GM23338 (cell line): Measurements from ENCODE around the gene ABCA1. TPM values are rescaled to one million over a fixed set of nuclear protein-coding genes. Genes with fewer than 3 reads are reported as not detected.

ENCODE experiments used
- ATAC-seq: fragments of 200-7000 bp; cut with Tn5 transposase; 3 replicates; pipeline ENCODE4 v1.9.1; 2020
- DNase-seq: peaks from one replicate; pipeline ENCODE4 v3.0.0-alpha.2; 2015; ENCODE audit warnings: low spot score
- H2AFZ ChIP-seq: fragments of 200-600 bp; sonication (generic); 2 replicates; pipeline ENCODE4 v1.8.0; 2016; ENCODE audit warnings: antibody characterized with exemption, mild to moderate bottlenecking, moderate library complexity
- H3F3A ChIP-seq: fragments of 200-600 bp; sonication (generic); replicated peaks from 2 replicates; pipeline ENCODE4 v1.8.0; 2017; ENCODE audit warnings: antibody characterized with exemption, mixed run types, low read depth
- H3K27ac ChIP-seq: fragments of 200-600 bp; sonication (generic); 2 replicates; pipeline ENCODE4 v1.6.1; 2016; ENCODE audit warnings: low read depth
- H3K27me3 ChIP-seq: fragments of 200-600 bp; sonication (generic); 2 replicates; pipeline ENCODE4 v1.8.0; 2016; ENCODE audit warnings: mild to moderate bottlenecking, mixed run types, moderate library complexity; ENCODE audit not compliant: insufficient read depth
- H3K36me3 ChIP-seq: fragments of 200-600 bp; sonication (generic); 2 replicates; pipeline ENCODE4 v1.8.0; 2016; ENCODE audit warnings: mild to moderate bottlenecking; ENCODE audit not compliant: insufficient read depth
- H3K4me1 ChIP-seq: fragments of 200-600 bp; sonication (generic); 2 replicates; pipeline ENCODE4 v1.8.0; 2016; ENCODE audit warnings: mild to moderate bottlenecking, moderate library complexity; ENCODE audit not compliant: insufficient read depth
- H3K4me2 ChIP-seq: fragments of 200-600 bp; sonication (generic); 2 replicates; pipeline ENCODE4 v1.7.1; 2017; ENCODE audit warnings: mixed run types
- H3K4me3 ChIP-seq: fragments of 200-600 bp; sonication (generic); 2 replicates; pipeline ENCODE4 v1.6.1; 2016; ENCODE audit warnings: mixed run types
- H3K79me2 ChIP-seq: fragments of 200-600 bp; sonication (generic); replicated peaks from 2 replicates; pipeline ENCODE4 v1.8.0; 2017; ENCODE audit warnings: mild to moderate bottlenecking; ENCODE audit not compliant: insufficient read depth
- H3K9me2 ChIP-seq: fragments of 200-600 bp; sonication (generic); 2 replicates; pipeline ENCODE4 v1.8.0; 2017; ENCODE audit not compliant: insufficient read depth
- H4K20me1 ChIP-seq: fragments of 200-600 bp; sonication (generic); replicated peaks from 2 replicates; pipeline ENCODE4 v1.8.0; 2017; ENCODE audit warnings: mild to moderate bottlenecking; ENCODE audit not compliant: insufficient read depth
- H3K27ac Mint-ChIP-seq: 2 replicates; pipeline ENCODE4 v1.8.0; 2020; ENCODE audit warnings: inconsistent platforms, mild to moderate bottlenecking, moderate library complexity, mixed read lengths
- H3K27me3 Mint-ChIP-seq: 3 replicates; pipeline ENCODE4 v1.8.0; 2022; ENCODE audit warnings: low read depth, mild to moderate bottlenecking, moderate library complexity, mixed read lengths, inconsistent platforms; ENCODE audit not compliant: insufficient read depth, poor library complexity
- H3K36me3 Mint-ChIP-seq: 3 replicates; pipeline ENCODE4 v1.8.0; 2021; ENCODE audit warnings: low read depth, mild to moderate bottlenecking, inconsistent platforms, moderate library complexity, mixed read lengths
- H3K4me1 Mint-ChIP-seq: 3 replicates; pipeline ENCODE4 v1.8.0; 2020; ENCODE audit warnings: mild to moderate bottlenecking, inconsistent platforms, mixed read lengths
- H3K4me3 Mint-ChIP-seq: 3 replicates; pipeline ENCODE4 v1.8.0; 2021; ENCODE audit warnings: moderate library complexity, mild to moderate bottlenecking, inconsistent platforms, mixed read lengths
- H3K9me3 Mint-ChIP-seq: 3 replicates; pipeline ENCODE4 v1.8.0; 2020; ENCODE audit warnings: moderate library complexity, mild to moderate bottlenecking, inconsistent platforms, mixed read lengths
- CREB1 ChIP-seq: fragments of 250-450 bp; sonication (Bioruptor Pico); IDR thresholded peaks from 2 replicates; pipeline ENCODE4 v1.5.0; 2020; ENCODE audit warnings: low read depth, mild to moderate bottlenecking, moderate library complexity
- EZH2phosphoT487 ChIP-seq: fragments of 200-600 bp; sonication (generic); IDR thresholded peaks from one replicate; pipeline ENCODE4 v1.8.1; 2018; ENCODE audit warnings: antibody characterized with exemption; ENCODE audit not compliant: unreplicated experiment
- JUNB ChIP-seq: IDR thresholded peaks from one replicate; pipeline ENCODE4 v1.6.1; 2016; ENCODE audit warnings: antibody characterized with exemption; ENCODE audit not compliant: unreplicated experiment
- NANOG ChIP-seq: IDR thresholded peaks from 2 replicates; pipeline ENCODE4 v1.6.1; 2016; ENCODE audit warnings: antibody characterized with exemption, borderline replicate concordance
- ZNF114 ChIP-seq: fragments of 250-450 bp; sonication (Bioruptor Pico); IDR thresholded peaks from 2 replicates; pipeline ENCODE4 v1.5.0; 2020; ENCODE audit warnings: mild to moderate bottlenecking, moderate library complexity
- polyA plus RNA-seq: library from polyadenylated mRNA; unstranded; fragments of >200 nt; fragmentation: Nextera tagmentation; extraction: Ambion mirVana; gene quantifications from 2 replicates; pipeline ENCODE4 v1.2.1, GENCODE V29; 2016
- total RNA-seq: library from RNA; depleted of rRNA; stranded (reverse); fragments of >200 nt; shearing (Covaris generic); gene quantifications from 2 replicates; pipeline ENCODE4 v1.2.3, GENCODE V29; 2014
- TF ChIP-seq, protein P1 (sequence below): IDR thresholded peaks from 2 replicates; pipeline ENCODE4 v1.6.1; 2016; ENCODE audit warnings: antibody characterized with exemption
- TF ChIP-seq, protein P2 (sequence below): fragments of 250-450 bp; sonication (Bioruptor Pico); IDR thresholded peaks from 2 replicates; pipeline ENCODE4 v1.5.0; 2020; ENCODE audit warnings: mild to moderate bottlenecking, moderate library complexity

The ABCA1 gene
- total and polyA plus RNA-seq, 2 experiments from 2014 or later, result 1.4 to 2.8 TPM

DNA sequence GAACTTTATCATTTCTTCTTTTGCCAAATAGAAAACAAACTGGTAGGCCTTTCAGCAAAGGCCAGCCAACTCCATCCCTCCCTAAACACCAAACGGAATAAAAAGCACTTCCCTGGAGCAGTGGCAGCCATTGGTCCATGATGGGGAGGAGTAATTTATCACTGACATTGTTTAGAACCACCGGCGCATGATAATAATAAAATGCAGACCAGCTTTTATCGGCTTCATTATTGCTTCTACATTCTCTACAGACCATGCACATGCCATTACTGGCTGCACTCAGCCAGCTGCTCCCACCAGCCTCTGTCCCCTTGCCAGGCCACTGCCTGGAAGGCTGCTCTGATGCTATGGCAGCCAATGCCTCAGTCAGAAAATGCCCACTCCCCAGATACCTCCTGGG lies 45.9 kb downstream of the ABCA1 start:
- H3K9me2 ChIP-seq, result no peaks in the 10 kb centered on the region
- DNase-seq, result no peak
- H4K20me1 ChIP-seq, result no peaks in the 10 kb centered on the region
- no peak overlapping the region for H3K27ac ChIP-seq
- no peak for TF ChIP-seq CREB1 (CRISPR knock-in tag)
- H3K27me3 ChIP-seq, result no peaks in the 10 kb centered on the region
- Mint-ChIP-seq H3K27me3 (peaks cover 10% of the 10 kb centered on the region), H3K4me1 (peaks cover 63% of the 10 kb centered on the region), H3K4me3 (peak overlapping the region; percentile 8; the same call in 1 of the 3 replicates), H3K9me3 (no peaks in the 10 kb centered on the region), H3K27ac (peak overlapping the region; percentile 49; the same call in 1 of the 2 replicates), H3K36me3 (peaks cover 62% of the 10 kb centered on the region)
- no peak overlapping the region for H2AFZ ChIP-seq
- ATAC-seq, result no peak
- peak overlapping the region; percentile 32; the same call in 1 of the 2 replicates for H3K4me2 ChIP-seq
- no peak overlapping the region for H3K4me3 ChIP-seq
- peaks cover 7% of the 10 kb centered on the region; the same call in 1 of the 2 replicates for H3F3A ChIP-seq
- no peaks in the 10 kb centered on the region for H3K36me3 ChIP-seq
- H3K4me1 ChIP-seq, result peaks cover 49% of the 10 kb centered on the region
- no peaks in the 10 kb centered on the region for H3K79me2 ChIP-seq

DNA sequence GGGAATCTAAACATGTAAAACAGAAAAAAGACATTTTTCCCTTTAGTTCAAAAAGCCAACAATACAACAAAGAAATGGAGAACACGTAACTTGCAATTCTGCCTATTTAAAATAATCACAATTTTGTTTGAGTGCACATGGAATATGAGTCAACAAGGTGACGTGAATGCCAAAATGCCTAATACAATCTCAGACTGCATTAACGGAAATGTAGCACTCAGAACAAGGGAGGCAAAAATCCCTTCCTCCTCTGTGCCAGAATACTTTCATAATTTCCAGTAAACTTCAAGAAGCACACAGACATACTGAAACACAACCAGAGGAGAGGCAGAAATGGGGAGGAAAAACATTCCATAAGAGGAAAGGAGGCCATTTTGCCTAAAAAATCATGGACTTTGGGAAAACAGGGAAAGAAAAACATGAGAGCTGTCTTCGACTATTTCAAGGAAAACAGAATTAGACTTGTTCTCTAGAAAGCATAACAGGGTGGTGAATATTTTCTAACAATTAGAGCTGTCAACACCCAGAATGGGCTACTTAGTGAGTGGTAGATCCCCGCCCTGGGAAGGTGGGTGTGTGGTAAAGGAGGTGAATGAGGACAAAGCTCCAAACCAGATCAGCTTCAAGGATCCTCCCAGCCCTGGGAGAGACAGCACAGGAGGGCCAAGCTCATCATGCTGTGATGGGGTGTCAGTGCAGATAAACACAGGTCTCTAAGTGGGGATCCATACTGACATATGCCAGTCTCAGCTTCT lies 48.2 kb downstream of the ABCA1 start:
- Mint-ChIP-seq H3K36me3 (peaks cover 70% of the 10 kb centered on the region), H3K9me3 (peaks cover 5% of the 10 kb centered on the region; the same call in 2 of the 3 replicates), H3K27ac (no peak overlapping the region), H3K27me3 (peaks cover 6% of the 10 kb centered on the region), H3K4me1 (peaks cover 41% of the 10 kb centered on the region), H3K4me3 (no peak overlapping the region)
- no peaks in the 10 kb centered on the region for H3K79me2 ChIP-seq
- H3K4me1 ChIP-seq, result peaks cover 29% of the 10 kb centered on the region
- no peaks in the 10 kb centered on the region for H4K20me1 ChIP-seq
- H3K27ac ChIP-seq, result no peak overlapping the region
- no peak for ATAC-seq
- no peaks in the 10 kb centered on the region for H3K36me3 ChIP-seq
- H3K4me2 ChIP-seq, result no peak overlapping the region
- H3K4me3 ChIP-seq, result no peak overlapping the region
- no peaks in the 10 kb centered on the region for H3K27me3 ChIP-seq
- H3F3A ChIP-seq, result 0 out of 2 replicates have a peak, but pooled peaks cover 6% of the 10 kb centered on the region
- TF ChIP-seq NANOG (no peak), JUNB (no peak), EZH2phosphoT487 (no peak), ZNF114 (CRISPR knock-in tag) (no peak)
- TF ChIP-seq, protein P1, sequence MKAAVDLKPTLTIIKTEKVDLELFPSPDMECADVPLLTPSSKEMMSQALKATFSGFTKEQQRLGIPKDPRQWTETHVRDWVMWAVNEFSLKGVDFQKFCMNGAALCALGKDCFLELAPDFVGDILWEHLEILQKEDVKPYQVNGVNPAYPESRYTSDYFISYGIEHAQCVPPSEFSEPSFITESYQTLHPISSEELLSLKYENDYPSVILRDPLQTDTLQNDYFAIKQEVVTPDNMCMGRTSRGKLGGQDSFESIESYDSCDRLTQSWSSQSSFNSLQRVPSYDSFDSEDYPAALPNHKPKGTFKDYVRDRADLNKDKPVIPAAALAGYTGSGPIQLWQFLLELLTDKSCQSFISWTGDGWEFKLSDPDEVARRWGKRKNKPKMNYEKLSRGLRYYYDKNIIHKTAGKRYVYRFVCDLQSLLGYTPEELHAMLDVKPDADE, result no peak
- TF ChIP-seq, protein P2, sequence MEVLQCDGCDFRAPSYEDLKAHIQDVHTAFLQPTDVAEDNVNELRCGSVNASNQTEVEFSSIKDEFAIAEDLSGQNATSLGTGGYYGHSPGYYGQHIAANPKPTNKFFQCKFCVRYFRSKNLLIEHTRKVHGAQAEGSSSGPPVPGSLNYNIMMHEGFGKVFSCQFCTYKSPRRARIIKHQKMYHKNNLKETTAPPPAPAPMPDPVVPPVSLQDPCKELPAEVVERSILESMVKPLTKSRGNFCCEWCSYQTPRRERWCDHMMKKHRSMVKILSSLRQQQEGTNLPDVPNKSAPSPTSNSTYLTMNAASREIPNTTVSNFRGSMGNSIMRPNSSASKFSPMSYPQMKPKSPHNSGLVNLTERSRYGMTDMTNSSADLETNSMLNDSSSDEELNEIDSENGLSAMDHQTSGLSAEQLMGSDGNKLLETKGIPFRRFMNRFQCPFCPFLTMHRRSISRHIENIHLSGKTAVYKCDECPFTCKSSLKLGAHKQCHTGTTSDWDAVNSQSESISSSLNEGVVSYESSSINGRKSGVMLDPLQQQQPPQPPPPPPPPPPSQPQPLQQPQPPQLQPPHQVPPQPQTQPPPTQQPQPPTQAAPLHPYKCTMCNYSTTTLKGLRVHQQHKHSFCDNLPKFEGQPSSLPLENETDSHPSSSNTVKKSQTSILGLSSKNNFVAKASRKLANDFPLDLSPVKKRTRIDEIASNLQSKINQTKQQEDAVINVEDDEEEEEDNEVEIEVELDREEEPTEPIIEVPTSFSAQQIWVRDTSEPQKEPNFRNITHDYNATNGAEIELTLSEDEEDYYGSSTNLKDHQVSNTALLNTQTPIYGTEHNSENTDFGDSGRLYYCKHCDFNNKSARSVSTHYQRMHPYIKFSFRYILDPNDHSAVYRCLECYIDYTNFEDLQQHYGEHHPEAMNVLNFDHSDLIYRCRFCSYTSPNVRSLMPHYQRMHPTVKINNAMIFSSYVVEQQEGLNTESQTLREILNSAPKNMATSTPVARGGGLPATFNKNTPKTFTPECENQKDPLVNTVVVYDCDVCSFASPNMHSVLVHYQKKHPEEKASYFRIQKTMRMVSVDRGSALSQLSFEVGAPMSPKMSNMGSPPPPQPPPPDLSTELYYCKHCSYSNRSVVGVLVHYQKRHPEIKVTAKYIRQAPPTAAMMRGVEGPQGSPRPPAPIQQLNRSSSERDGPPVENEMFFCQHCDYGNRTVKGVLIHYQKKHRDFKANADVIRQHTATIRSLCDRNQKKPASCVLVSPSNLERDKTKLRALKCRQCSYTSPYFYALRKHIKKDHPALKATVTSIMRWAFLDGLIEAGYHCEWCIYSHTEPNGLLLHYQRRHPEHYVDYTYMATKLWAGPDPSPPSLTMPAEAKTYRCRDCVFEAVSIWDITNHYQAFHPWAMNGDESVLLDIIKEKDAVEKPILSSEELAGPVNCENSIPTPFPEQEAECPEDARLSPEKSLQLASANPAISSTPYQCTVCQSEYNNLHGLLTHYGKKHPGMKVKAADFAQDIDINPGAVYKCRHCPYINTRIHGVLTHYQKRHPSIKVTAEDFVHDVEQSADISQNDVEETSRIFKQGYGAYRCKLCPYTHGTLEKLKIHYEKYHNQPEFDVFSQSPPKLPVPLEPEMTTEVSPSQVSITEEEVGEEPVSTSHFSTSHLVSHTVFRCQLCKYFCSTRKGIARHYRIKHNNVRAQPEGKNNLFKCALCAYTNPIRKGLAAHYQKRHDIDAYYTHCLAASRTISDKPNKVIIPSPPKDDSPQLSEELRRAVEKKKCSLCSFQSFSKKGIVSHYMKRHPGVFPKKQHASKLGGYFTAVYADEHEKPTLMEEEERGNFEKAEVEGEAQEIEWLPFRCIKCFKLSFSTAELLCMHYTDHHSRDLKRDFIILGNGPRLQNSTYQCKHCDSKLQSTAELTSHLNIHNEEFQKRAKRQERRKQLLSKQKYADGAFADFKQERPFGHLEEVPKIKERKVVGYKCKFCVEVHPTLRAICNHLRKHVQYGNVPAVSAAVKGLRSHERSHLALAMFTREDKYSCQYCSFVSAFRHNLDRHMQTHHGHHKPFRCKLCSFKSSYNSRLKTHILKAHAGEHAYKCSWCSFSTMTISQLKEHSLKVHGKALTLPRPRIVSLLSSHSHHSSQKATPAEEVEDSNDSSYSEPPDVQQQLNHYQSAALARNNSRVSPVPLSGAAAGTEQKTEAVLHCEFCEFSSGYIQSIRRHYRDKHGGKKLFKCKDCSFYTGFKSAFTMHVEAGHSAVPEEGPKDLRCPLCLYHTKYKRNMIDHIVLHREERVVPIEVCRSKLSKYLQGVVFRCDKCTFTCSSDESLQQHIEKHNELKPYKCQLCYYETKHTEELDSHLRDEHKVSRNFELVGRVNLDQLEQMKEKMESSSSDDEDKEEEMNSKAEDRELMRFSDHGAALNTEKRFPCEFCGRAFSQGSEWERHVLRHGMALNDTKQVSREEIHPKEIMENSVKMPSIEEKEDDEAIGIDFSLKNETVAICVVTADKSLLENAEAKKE, result no peak
- H2AFZ ChIP-seq, result no peak overlapping the region
- no peaks in the 10 kb centered on the region for H3K9me2 ChIP-seq
- DNase-seq, result no peak
